H9 (cell line): Measurements from ENCODE around the gene MIPOL1. TPM values are rescaled to one million over a fixed set of nuclear protein-coding genes. Genes with fewer than 3 reads are reported as not detected.

Source experiments
- DNase-seq: peaks from one replicate; pipeline ENCODE4 v3.0.0-alpha.2; 2017
- H2AFZ ChIP-seq: one replicate; pipeline ENCODE4 v1.6.1; 2013; ENCODE audit warnings: mild to moderate bottlenecking, low read length, control low read depth, moderate library complexity
- H2AK5ac ChIP-seq: 2 replicates; pipeline ENCODE4 v1.6.1; 2013; ENCODE audit warnings: low read length, control low read depth, mixed read lengths; ENCODE audit not compliant: insufficient read length
- H2BK120ac ChIP-seq: one replicate; pipeline ENCODE4 v1.6.1; 2013; ENCODE audit warnings: low read depth, mild to moderate bottlenecking, low read length, control low read depth, inconsistent platforms; ENCODE audit not compliant: poor library complexity, severe bottlenecking
- H2BK12ac ChIP-seq: 2 replicates; pipeline ENCODE4 v1.6.1; 2013; ENCODE audit warnings: low read length, control low read depth, mixed read lengths, low read depth; ENCODE audit not compliant: insufficient read length
- H2BK15ac ChIP-seq: 2 replicates; pipeline ENCODE4 v1.6.1; 2013; ENCODE audit warnings: low read depth, low read length, control low read depth
- H2BK20ac ChIP-seq: one replicate; pipeline ENCODE4 v1.6.1; 2013; ENCODE audit warnings: low read depth, mild to moderate bottlenecking, low read length, control low read depth, inconsistent platforms; ENCODE audit not compliant: poor library complexity, severe bottlenecking
- H2BK5ac ChIP-seq: 2 replicates; pipeline ENCODE4 v1.6.1; 2013; ENCODE audit warnings: low read length, control low read depth, mixed read lengths; ENCODE audit not compliant: insufficient read length
- H3K14ac ChIP-seq: 2 replicates; pipeline ENCODE4 v1.6.1; 2013; ENCODE audit warnings: low read length, control low read depth; ENCODE audit not compliant: insufficient read depth
- H3K18ac ChIP-seq: 2 replicates; pipeline ENCODE4 v1.6.1; 2013; ENCODE audit warnings: low read depth, mild to moderate bottlenecking, mixed read lengths, low read length, control low read depth; ENCODE audit not compliant: insufficient read length
- H3K23ac ChIP-seq: 2 replicates; pipeline ENCODE4 v1.6.1; 2013; ENCODE audit warnings: low read length, control low read depth, mixed read lengths, low read depth; ENCODE audit not compliant: insufficient read length
- H3K23me2 ChIP-seq: 2 replicates; pipeline ENCODE4 v1.6.1; 2013; ENCODE audit warnings: low read depth, mild to moderate bottlenecking, mixed read lengths, low read length, control low read depth; ENCODE audit not compliant: insufficient read length, poor library complexity, severe bottlenecking
- H3K27ac ChIP-seq: 2 replicates; pipeline ENCODE4 v1.5.1; 2013; ENCODE audit warnings: low read length, control low read depth, mixed read lengths, low read depth; ENCODE audit not compliant: insufficient read length
- H3K27me3 ChIP-seq: 2 replicates; pipeline ENCODE4 v1.6.1; 2013; ENCODE audit warnings: low read length, control low read depth, inconsistent platforms; ENCODE audit not compliant: insufficient read depth
- H3K4ac ChIP-seq: 2 replicates; pipeline ENCODE4 v1.6.1; 2013; ENCODE audit warnings: low read depth, mild to moderate bottlenecking, control low read depth, inconsistent platforms, low read length, moderate library complexity
- H3K4me1 ChIP-seq: 2 replicates; pipeline ENCODE4 v1.6.1; 2013; ENCODE audit warnings: low read length, control low read depth, inconsistent platforms; ENCODE audit not compliant: insufficient read depth
- H3K4me2 ChIP-seq: 2 replicates; pipeline ENCODE4 v1.6.1; 2013; ENCODE audit warnings: low read length, control low read depth, mixed read lengths; ENCODE audit not compliant: insufficient read length, insufficient read depth
- H3K56ac ChIP-seq: 2 replicates; pipeline ENCODE4 v1.6.1; 2013; ENCODE audit warnings: low read depth, mild to moderate bottlenecking, mixed read lengths, low read length, control low read depth; ENCODE audit not compliant: insufficient read length
- H3K79me1 ChIP-seq: 2 replicates; pipeline ENCODE4 v1.6.1; 2013; ENCODE audit warnings: low read depth, mild to moderate bottlenecking, moderate library complexity, low read length, control low read depth, inconsistent platforms; ENCODE audit not compliant: insufficient read depth, poor library complexity, severe bottlenecking
- H3K79me2 ChIP-seq: 2 replicates; pipeline ENCODE4 v1.6.1; 2013; ENCODE audit warnings: low read length, control low read depth, inconsistent platforms; ENCODE audit not compliant: insufficient read depth
- H3K9ac ChIP-seq: 2 replicates; pipeline ENCODE4 v1.6.1; 2013; ENCODE audit warnings: low read length, control low read depth, mixed read lengths; ENCODE audit not compliant: insufficient read length; ENCODE audit errors: extremely low read depth
- H3K9me3 ChIP-seq: one replicate; pipeline ENCODE4 v1.6.1; 2013; ENCODE audit warnings: low read depth, low read length, inconsistent platforms; ENCODE audit not compliant: control insufficient read depth
- H3T11ph ChIP-seq: one replicate; pipeline ENCODE4 v1.6.1; 2013; ENCODE audit warnings: mild to moderate bottlenecking, low read length, control low read depth, inconsistent platforms
- H4K20me1 ChIP-seq: one replicate; pipeline ENCODE4 v1.6.1; 2013; ENCODE audit not compliant: control insufficient read depth, insufficient read length, insufficient read depth
- H4K5ac ChIP-seq: 2 replicates; pipeline ENCODE4 v1.6.1; 2013; ENCODE audit warnings: low read depth, mild to moderate bottlenecking, mixed read lengths, low read length, control low read depth; ENCODE audit not compliant: insufficient read length
- H4K8ac ChIP-seq: replicated peaks from 2 replicates; pipeline ENCODE4 v1.6.1; 2013; ENCODE audit warnings: low read length, control low read depth, mixed read lengths, low read depth; ENCODE audit not compliant: insufficient read length
- H4K91ac ChIP-seq: 2 replicates; pipeline ENCODE4 v1.6.1; 2013; ENCODE audit warnings: low read depth, mild to moderate bottlenecking, moderate library complexity, mixed read lengths, low read length, control low read depth; ENCODE audit not compliant: insufficient read length
- H3K27ac Mint-ChIP-seq, 3 experiments: 2 replicates in 2 of 3; 3 replicates in 1 of 3; pipeline ENCODE4 v1.8.0; 2020 to 2021; ENCODE audit warnings: mixed read lengths in 3 of 3, mild to moderate bottlenecking in 1 of 3, moderate library complexity in 1 of 3
- H3K27me3 Mint-ChIP-seq: 2 replicates; pipeline ENCODE4 v1.8.0; 2021; ENCODE audit warnings: low read depth, mild to moderate bottlenecking, moderate library complexity, mixed read lengths
- H3K36me3 Mint-ChIP-seq, 3 experiments: 2 replicates in 2 of 3; 3 replicates in 1 of 3; pipeline ENCODE4 v1.8.0; 2020 to 2021; ENCODE audit warnings: low read depth in 3 of 3, mixed read lengths in 3 of 3; ENCODE audit not compliant: insufficient read depth in 1 of 3
- H3K4me1 Mint-ChIP-seq, 2 experiments: 2 replicates each; pipeline ENCODE4 v1.8.0; 2020; ENCODE audit warnings: mixed read lengths in 2 of 2
- H3K4me3 Mint-ChIP-seq, 2 experiments: 2 replicates in 1 of 2; 3 replicates in 1 of 2; pipeline ENCODE4 v1.8.0; 2020 to 2021; ENCODE audit warnings: mild to moderate bottlenecking in 2 of 2, mixed read lengths in 2 of 2, moderate library complexity in 1 of 2
- H3K9me3 Mint-ChIP-seq, 2 experiments: 2 replicates in 1 of 2; 3 replicates in 1 of 2; pipeline ENCODE4 v1.8.0; 2020; ENCODE audit warnings: mild to moderate bottlenecking in 2 of 2, mixed read lengths in 2 of 2, moderate library complexity in 1 of 2
- total RNA-seq: library from RNA; stranded (reverse); gene quantifications from 2 replicates; pipeline ENCODE4 v1.2.1, GENCODE V29; 2021
- TF ChIP-seq, protein P1 (sequence below): fragments of 200-600 bp; sonication (generic); conservative IDR thresholded peaks from 3 replicates; pipeline ENCODE4 v1.8.0; 2021; ENCODE audit warnings: antibody characterized with exemption, mild to moderate bottlenecking

MIPOL1 gene
- total RNA-seq, 1 experiment from 2014 or later = 15.6 TPM

DNA sequence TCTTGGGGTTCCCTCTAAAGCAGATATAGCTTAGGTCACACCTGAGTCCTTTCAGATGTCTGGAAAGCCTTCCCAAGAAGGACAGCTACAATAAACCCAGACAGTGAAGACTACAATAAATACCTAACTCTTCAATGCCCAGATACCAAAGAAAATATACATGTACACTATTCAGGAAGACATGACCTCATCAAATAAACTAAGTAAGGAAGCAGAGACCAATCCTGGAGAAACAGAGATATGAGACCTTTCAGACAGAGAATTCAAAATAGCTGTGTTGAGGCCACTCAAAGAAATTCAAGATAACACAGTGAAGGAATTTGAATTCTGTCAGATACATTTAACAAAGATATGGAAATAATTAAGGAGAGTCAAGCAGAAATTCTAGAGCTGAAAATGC is 15.3 kb downstream of the MIPOL1 start:
- Histone ChIP-seq H3K14ac (no peak overlapping the region), H3T11ph (no peak overlapping the region), H3K27ac (no peak overlapping the region), H2BK120ac (no peak overlapping the region), H3K4me2 (no peak overlapping the region), H3K27me3 (no peaks in the 10 kb centered on the region), H3K18ac (no peak overlapping the region), H3K9me3 (no peaks in the 10 kb centered on the region), H4K5ac (no peak overlapping the region), H3K4ac (no peak overlapping the region), H3K9ac (no peak overlapping the region), H3K79me2 (0 out of 2 replicates have a peak, but pooled peaks cover 2% of the 10 kb centered on the region), H3K23me2 (no peaks in the 10 kb centered on the region), H4K91ac (no peak overlapping the region), H2AFZ (no peak overlapping the region), H2BK5ac (no peak overlapping the region), H3K79me1 (peaks cover 3% of the 10 kb centered on the region), H3K23ac (no peak overlapping the region), H4K20me1 (no peaks in the 10 kb centered on the region), H3K56ac (no peak overlapping the region), H2BK15ac (no peak overlapping the region), H3K4me1 (no peaks in the 10 kb centered on the region), H2BK12ac (no peak overlapping the region), H2AK5ac (no peak overlapping the region), H4K8ac (no peak overlapping the region), H2BK20ac (no peak overlapping the region)
- H3K4me1 Mint-ChIP-seq = 0 out of 4 replicates have a peak, but pooled peaks cover 0 to 3% of the 10 kb centered on the region in 2 experiments
- H3K9me3 Mint-ChIP-seq = peaks cover 8 to 23% of the 10 kb centered on the region in 2 experiments; a peak in 4 of 5 replicates
- TF ChIP-seq, protein P1, sequence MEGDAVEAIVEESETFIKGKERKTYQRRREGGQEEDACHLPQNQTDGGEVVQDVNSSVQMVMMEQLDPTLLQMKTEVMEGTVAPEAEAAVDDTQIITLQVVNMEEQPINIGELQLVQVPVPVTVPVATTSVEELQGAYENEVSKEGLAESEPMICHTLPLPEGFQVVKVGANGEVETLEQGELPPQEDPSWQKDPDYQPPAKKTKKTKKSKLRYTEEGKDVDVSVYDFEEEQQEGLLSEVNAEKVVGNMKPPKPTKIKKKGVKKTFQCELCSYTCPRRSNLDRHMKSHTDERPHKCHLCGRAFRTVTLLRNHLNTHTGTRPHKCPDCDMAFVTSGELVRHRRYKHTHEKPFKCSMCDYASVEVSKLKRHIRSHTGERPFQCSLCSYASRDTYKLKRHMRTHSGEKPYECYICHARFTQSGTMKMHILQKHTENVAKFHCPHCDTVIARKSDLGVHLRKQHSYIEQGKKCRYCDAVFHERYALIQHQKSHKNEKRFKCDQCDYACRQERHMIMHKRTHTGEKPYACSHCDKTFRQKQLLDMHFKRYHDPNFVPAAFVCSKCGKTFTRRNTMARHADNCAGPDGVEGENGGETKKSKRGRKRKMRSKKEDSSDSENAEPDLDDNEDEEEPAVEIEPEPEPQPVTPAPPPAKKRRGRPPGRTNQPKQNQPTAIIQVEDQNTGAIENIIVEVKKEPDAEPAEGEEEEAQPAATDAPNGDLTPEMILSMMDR = no peak
- H3K4me3 Mint-ChIP-seq = no peak overlapping the region
- peaks cover 12 to 36% (median 21%) of the 10 kb centered on the region in 3 experiments for H3K36me3 Mint-ChIP-seq
- H3K27ac Mint-ChIP-seq = no peak overlapping the region
- no peaks in the 10 kb centered on the region for H3K27me3 Mint-ChIP-seq
- DNase-seq = no peak
